GM18909 (cell line): ENCODE results near the gene ERC1.

ENCODE experiments used
- ATAC-seq: cut with Tn5 transposase; IDR thresholded peaks from one replicate; pipeline ENCODE4 v1.9.1; 2021; ENCODE audit warnings: mild to moderate bottlenecking; ENCODE audit not compliant: unreplicated experiment, poor library complexity

The ERC1 gene

DNA sequence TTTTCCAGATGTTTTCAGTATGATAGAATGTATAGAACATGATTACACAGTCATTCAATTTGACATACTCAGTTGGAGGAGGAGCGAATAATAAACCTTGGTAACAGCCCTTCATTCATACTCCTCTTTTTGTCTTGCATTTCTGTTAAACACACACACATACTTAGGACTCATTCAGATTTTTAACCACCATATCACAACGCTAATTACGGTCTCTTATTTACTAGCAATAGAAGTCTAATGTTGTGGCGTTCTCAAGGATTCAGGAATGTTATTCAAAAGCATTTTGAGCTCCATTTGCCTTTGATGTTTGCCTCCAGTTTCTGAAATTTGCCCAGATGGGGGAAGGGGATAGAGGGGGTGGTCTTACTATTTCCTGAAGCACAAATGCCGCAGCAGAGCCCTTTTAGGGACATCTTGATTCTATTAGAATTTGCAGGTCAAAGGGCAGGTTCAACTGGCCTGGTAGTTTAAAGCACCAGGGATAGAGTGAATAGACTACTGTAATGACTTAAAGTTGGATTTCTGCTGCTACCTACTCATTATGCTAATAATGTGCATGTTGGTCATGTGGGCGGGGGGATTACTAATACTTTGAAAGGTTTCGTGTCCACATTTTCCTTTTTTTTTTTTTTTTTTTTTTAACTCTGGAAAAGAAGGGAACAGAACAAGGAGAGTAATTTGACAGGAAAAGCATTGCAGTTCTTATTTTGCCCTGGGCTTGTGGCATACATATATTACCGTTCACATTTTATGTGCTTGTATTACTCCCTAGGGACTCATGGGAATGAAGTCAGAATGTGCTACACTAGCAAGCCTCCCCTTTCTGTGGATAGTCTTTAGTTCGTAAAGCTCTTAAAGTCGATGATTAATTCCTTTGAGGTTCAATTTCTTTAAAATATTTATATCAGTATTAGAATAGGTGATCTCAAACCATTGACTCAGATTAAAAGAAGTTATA lies 376.6 kb downstream of the ERC1 start:
- no peak for ATAC-seq

- no peak for ATAC-seq
These were observed 378.4 kb downstream of the ERC1 start for GRCh38 chr12:1369460-1369859.

DNA sequence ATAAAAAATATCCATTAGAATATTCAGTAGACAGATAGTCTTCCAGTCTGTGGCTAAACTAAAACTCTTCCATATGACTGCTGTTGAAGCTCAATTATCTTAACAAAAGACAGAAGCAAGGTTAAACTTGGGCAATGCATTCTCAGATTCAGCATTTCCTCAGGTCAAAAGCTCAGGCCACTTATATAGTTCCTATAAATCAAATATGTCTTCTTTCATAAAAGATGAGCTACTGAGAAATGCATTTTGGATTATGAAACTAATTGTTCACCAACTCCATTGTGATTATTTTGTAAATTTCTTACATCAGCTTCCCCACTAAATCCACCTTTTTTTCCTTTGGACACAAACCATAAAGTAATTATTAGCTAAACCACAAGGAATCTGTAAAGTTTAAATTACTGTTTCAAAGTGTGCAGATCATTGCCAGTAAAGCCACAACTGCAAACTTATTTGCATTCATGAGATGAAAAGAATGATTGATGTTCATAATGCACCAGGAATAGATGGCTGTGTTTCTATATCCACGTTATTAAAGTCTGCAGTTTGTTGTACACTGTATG lies 379.0 kb downstream of the ERC1 start:
- no peak for ATAC-seq

- no peak for ATAC-seq
These were observed 383.1 kb downstream of the ERC1 start for GRCh38 chr12:1373901-1374735.

DNA sequence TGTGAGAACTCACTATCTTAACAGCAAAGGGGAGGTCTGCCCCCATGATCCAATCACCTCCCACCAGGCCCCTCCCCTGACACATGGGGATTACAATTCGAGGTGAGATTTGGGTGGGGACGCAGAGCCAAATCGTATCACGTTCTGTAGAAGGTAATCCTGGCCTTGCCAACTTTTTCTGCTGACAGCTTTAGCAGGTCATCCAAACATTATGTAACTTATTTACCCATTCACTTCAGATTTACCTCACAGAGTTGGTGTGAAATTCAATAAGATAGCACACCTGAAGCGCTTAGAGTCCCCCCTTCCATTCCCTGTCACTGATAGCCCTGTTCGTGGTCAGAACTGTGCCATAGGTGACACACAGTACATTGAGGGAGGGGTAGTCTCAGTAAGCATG lies 384.3 kb downstream of the ERC1 start:
- ATAC-seq, result no peak

GRCh38 chr12:1377117-1377516 lies 386.1 kb downstream of the ERC1 start:
- no peak for ATAC-seq

DNA sequence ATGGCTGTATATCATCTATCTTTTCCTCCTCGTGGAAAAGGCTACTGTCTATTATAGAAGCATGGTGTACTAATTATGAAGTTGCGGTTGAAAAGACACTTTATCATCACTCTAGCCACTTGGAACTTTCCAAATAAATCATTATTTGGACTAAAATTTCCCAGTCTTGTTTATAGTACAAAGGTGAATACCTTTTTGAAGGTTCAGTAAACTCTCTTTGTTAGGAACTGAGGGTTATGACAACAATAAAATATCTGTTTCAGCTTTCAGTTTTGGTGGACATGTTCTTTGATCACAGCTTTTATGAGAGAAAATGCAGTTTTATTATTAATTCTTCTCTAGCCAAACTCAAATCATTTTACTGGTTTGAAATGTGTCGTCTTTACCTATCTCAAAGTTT lies 386.7 kb downstream of the ERC1 start:
- no peak for ATAC-seq

DNA sequence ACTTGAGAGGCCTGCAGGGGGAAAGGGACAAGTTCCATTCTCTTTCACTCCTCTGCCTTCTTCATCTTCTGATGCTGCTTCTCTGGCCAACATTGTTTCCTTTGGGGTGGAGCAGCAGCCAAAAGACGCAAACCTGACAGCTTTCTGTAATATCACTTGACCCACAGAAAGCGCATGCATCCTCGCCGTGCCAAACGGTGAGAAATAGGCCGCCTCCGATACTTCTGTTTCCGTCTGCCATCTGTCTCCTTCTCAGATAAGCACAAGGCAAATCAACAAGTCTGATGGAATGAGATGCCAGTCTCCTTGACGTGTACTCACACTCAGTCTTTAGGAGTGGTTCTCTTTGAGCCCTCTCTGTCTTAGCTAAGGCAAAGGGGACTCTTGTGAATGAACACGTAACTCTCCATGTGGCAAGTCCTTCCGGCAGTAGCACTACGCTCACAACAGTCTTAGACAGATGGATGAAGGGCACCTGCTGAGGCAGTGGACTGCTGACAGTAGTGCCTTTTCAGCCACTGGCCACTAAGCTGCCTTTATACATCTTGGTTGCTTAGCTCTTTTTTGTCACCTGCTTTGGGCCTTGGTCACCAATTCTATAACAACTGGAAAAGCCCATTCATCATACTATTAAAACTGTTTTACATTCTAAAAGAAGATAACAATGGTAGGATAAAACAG lies 389.3 kb downstream of the ERC1 start:
- no peak for ATAC-seq

DNA sequence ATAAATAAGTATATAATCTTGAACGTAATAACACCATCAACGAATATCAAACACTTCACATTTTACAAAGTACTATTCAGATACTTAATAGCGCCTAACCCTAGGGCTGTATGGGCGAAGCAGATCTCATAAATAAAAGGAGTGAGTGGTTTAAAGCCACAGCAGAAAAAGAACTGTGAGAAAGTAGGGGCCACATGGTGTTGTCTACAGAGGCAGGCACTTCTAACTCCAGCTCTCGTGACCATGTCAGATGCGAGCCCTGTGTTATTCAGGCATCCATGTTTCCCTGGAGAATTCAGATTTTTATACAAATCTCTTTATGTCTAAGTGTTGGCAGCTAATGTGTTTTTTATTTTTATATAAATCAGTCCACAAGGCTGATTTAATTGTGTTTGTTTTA lies 391.1 kb downstream of the ERC1 start:
- no peak for ATAC-seq

- ATAC-seq, result no peak
These were observed 391.8 kb downstream of the ERC1 start for GRCh38 chr12:1382826-1383225.

DNA sequence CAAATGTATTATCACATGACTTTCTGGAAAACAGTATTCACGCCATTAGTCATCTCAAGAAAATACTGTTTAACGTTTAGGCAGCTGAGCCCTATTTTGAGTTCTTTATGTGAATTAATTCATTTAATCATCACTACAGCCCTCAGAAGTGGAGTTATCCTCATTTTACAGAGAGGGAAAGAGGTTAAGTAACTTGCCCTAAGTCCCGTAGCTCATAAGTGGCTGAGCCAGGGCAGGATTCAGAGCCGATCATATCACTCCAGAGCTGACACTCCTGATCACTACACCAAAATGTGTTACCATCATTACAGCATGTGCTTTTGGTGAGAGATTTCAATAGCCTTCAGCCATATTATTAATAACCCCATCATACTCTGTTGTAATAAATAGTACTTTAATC lies 392.7 kb downstream of the ERC1 start:
- ATAC-seq, result no peak

DNA sequence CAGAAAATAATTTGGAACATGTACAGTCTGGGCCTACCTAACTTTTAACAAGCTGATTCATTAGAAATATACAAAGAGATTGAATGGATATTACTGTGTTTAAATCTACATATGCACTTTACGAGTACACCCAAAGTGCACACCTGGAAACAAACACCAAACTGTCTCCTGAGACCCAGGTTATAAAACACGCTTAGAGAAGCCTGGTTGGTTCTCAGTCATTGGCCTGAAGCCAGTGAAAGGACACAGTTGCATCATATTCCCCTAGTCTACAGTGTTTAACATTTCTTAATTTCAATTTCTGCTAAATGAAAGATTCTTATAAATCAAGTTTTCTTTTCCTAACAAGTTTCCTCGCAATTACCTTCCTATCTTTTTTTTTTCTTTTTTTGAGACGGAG lies 393.9 kb downstream of the ERC1 start:
- ATAC-seq, result no peak

GRCh38 chr12:1391722-1392121 lies 400.7 kb downstream of the ERC1 start:
- ATAC-seq, result no peak

GRCh38 chr12:1395421-1395955 lies 404.5 kb downstream of the ERC1 start:
- no peak for ATAC-seq

DNA sequence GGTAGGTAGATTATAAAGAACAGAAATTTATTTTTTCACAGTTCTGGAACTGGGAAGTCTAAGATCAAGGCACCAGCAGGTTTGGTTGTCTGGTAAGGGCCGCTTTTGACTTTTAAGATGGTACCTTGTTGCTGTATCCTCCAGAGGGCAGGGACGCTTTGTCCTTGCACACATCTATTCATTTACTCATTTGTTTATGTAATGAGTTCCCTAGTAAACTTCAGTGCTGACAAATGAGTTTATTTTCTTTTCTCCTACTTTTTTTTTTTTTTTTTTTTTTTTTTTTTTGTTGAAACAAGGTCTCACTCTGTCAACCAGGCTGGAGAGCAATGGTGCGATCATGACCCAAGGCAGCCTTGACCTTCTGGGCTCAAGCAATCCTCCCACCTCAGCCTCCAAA lies 407.6 kb downstream of the ERC1 start:
- ATAC-seq, result no peak

GRCh38 chr12:1401891-1402290 lies 410.9 kb downstream of the ERC1 start:
- ATAC-seq, result no peak

GRCh38 chr12:1403417-1403816 lies 412.4 kb downstream of the ERC1 start:
- no peak for ATAC-seq

DNA sequence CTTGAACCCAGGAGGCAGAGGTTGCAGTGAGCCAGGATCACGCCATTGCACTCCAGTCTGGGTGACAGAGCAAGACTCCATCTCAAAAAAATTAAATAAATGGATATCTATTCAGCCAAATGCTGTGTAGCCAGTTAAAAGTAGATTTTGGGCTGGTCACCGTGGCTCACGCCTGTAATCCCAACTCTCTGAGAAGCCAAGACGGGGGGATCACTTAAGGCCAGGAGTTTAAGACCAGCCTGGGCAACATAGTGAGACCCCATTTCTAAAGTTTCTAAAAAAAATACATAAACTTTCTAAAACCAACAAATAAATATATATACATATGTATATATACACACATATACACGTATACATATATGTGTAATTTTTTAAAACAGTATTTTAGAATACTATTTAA lies 414.6 kb downstream of the ERC1 start:
- no peak for ATAC-seq

DNA sequence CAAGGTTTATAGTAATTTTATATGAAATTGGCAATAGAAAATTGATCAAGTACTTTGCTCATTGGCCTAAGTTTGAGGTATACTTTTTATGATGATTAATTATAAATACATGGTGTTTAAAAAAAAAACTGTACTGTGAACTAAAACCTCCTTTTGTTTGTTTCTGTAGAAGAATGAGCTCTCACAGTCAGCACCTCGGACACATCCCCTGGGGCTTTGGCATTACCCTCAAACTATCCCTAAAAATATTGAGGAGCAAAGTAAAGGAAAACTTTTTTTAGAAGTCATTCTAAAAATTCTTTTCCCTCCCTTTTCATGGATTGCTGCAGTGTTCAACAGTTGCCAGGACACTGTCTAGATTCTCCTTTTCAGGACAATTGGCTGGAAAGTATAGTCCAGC lies 419.8 kb downstream of the ERC1 start:
- no peak for ATAC-seq

DNA sequence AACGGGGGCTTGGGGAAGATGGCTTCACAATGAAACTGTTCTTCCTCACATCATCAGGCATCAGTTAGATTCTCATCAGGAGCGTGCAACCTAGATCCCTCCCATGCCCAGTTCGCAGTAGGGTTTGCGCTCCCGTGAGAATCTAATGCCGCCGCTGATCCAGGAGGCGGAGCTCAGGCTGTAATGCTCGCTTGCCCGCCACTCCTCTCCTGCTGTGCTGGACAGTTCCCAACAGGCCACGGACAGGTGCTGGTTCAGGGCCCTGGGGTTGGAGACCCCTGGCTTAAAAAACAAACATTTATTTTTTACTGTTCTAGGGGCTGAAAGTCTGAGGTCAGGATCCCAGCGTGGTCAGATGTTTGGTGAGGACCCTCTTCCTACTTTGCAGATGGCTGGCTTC lies 422.9 kb downstream of the ERC1 start:
- no peak for ATAC-seq
